MCF 10A (cell line): ENCODE results near the gene CMTM7. TPM values are rescaled to one million over a fixed set of nuclear protein-coding genes. Genes with fewer than 3 reads are reported as not detected.

Experiments used
- BruUV-seq: library from RNA; stranded (reverse); fragments of 400-500 nt; replicated peaks from 2 replicates; lab custom pipeline; 2021; lab: Mats Ljungman, UMichigan
- CTCF ChIA-PET: fragments of 300-600 bp; sonication (Branson Sonifier 250); formaldehyde crosslinking; extraction: SDS; loops from one replicate; lab custom pipeline; 2021; ENCODE audit warnings: antibody characterized with exemption, inconsistent platforms; lab: Yijun Ruan, JAX
- POLR2A ChIA-PET: fragments of 300-600, 350-650 bp; sonication (Branson Sonifier 250); formaldehyde crosslinking; extraction: SDS; loops from one replicate; lab custom pipeline; 2020; ENCODE audit warnings: antibody characterized with exemption, inconsistent platforms; lab: Yijun Ruan, JAX
- DNase-seq: peaks from one replicate; pipeline ENCODE4 v3.0.0-alpha.2; 2018; ENCODE audit not compliant: unreplicated experiment
- H3K27ac Mint-ChIP-seq: one replicate; pipeline ENCODE4 v1.8.0; 2022; ENCODE audit warnings: mild to moderate bottlenecking, low read depth, mixed read lengths; ENCODE audit not compliant: unreplicated experiment
- H3K27me3 Mint-ChIP-seq: one replicate; pipeline ENCODE4 v1.8.0; 2022; ENCODE audit warnings: mixed read lengths; ENCODE audit not compliant: insufficient read depth, unreplicated experiment
- H3K36me3 Mint-ChIP-seq: one replicate; pipeline ENCODE4 v1.8.0; 2022; ENCODE audit warnings: mild to moderate bottlenecking, moderate library complexity, mixed read lengths; ENCODE audit not compliant: insufficient read depth, unreplicated experiment
- H3K4me1 Mint-ChIP-seq: one replicate; pipeline ENCODE4 v1.8.0; 2022; ENCODE audit warnings: mixed read lengths; ENCODE audit not compliant: insufficient read depth, unreplicated experiment
- H3K4me3 Mint-ChIP-seq: one replicate; pipeline ENCODE4 v1.8.0; 2022; ENCODE audit warnings: mild to moderate bottlenecking, moderate library complexity, mixed read lengths; ENCODE audit not compliant: unreplicated experiment
- H3K9me3 Mint-ChIP-seq: one replicate; pipeline ENCODE4 v1.8.0; 2022; ENCODE audit warnings: mixed read lengths; ENCODE audit not compliant: unreplicated experiment
- intact Hi-C: fragments of 100-400 bp; cut with micrococcal nuclease; formaldehyde crosslinking; loops from 2 replicates; pipeline ENCODE4 v1.14.1; 2022
- total RNA-seq: library from RNA; stranded (reverse); gene quantifications from 2 replicates; pipeline ENCODE4 v1.2.3, GENCODE V29; 2022
- TF ChIP-seq, protein P1 (sequence below): fragments of 200-600 bp; IDR thresholded peaks from one replicate; pipeline ENCODE4 v1.8.0; 2022; ENCODE audit warnings: antibody characterized with exemption, mild to moderate bottlenecking; ENCODE audit not compliant: unreplicated experiment

The CMTM7 gene
- total RNA-seq, 1 experiment from 2014 or later: 14.3 TPM

DNA sequence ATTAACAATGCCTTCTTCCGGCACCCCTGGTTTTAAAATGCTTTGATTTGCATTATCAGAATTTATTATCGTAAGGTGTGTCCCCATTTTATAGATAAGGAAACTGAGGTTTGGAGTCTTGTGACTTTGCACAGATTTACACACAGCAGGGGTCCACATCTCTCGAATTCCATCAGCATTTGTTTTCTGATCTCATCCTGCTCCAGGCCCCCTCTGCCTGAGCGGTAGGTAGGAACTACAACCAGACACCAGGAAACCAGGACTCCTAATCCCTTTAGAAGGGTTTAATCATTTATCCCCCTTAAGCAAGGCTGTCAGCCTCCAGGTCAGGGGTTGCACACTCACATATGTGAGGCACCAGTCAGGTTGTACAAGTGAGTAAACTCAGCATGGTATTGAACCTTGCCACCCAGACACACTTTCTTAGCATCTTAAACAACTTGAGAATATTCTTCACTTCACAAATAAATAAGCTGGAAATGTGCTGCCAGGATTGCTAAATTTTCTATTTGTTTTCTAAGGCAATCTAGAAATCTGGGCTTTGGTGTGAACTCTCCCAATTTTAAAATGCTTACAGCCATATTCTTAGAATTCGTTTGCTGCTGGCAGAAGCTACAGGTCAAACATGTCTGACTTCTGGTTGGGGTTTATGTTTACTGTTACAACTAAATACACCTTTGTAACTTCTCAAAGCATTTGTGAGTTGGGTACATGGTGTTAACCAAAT lies 31.7 kb upstream of the CMTM7 start:
- Mint-ChIP-seq H3K36me3 (peaks cover 6% of the 10 kb centered on the region), H3K9me3 (no peaks in the 10 kb centered on the region), H3K4me1 (no peaks in the 10 kb centered on the region), H3K27ac (no peak overlapping the region), H3K27me3 (no peaks in the 10 kb centered on the region), H3K4me3 (no peak overlapping the region)
- no TSS peak for BruUV-seq
- intact Hi-C loops: no loop called here
- CTCF ChIA-PET: interaction anchor here (0.6 to 8.4 kb wide), 3 partner anchors 15 to 882 kb away, joined by 3 to 60 read pairs (median 3); no protein-coding TSS in a partner anchor
- no peak for DNase-seq
- POLR2A ChIA-PET: no interaction called here
- TF ChIP-seq, protein P1, sequence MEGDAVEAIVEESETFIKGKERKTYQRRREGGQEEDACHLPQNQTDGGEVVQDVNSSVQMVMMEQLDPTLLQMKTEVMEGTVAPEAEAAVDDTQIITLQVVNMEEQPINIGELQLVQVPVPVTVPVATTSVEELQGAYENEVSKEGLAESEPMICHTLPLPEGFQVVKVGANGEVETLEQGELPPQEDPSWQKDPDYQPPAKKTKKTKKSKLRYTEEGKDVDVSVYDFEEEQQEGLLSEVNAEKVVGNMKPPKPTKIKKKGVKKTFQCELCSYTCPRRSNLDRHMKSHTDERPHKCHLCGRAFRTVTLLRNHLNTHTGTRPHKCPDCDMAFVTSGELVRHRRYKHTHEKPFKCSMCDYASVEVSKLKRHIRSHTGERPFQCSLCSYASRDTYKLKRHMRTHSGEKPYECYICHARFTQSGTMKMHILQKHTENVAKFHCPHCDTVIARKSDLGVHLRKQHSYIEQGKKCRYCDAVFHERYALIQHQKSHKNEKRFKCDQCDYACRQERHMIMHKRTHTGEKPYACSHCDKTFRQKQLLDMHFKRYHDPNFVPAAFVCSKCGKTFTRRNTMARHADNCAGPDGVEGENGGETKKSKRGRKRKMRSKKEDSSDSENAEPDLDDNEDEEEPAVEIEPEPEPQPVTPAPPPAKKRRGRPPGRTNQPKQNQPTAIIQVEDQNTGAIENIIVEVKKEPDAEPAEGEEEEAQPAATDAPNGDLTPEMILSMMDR: no peak

DNA sequence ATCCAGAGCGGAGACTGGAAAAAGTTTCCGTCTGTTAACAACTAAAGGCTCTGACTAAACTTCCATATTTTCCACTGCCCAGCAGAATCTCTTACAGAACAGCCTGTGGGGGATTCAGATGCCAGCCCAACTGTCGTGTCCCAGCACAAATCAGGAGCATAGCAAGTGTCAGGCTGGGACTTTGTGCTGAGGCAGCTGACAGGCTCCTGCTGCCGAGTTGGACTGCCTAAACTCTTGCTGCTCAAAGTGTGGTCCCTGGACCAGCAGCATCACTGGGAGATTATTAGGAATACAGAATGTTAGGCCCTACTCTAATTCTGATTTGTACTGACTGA lies 31.2 kb upstream of the CMTM7 start:
- POLR2A ChIA-PET: no interaction called here
- no TSS peak for BruUV-seq

DNA sequence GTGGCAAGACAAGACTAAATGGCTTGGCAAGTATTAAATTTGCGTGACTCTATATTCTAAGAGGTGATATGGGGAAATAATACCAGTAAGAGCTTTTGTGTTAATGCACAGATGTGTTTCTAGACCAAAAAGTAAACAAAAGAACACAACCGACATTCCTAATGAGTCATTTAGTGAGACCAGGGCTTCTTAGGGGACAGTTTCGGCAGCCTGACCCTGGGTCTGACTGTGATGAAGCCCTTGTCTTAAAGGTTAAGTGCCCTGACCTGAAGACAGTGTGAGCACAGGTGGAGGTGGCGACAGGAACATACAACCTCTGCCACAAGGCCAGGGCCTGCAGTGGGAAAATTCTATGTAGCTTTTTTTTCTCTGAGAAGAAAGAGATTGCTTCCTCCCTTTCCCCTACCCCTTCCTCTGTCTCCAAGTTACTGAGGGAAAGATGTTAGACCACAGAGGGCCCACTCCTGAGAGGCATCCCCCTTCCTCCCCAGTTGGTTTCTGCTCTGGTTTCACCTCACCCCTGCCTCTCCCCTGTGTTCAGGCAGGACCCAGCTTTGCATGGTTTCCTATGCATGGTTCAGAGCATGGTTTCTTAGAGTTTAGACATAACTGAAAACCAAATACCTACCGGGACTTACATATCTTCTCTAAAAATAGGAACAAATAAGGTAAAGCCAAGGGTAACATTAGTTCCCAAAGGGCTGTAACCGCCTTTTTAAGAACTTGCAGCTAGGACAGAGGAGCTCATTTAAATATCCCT lies 24.8 kb upstream of the CMTM7 start:
- H3K27ac Mint-ChIP-seq: no peak overlapping the region
- intact Hi-C loops: no loop called here

More for the DNA sequence above, 31.2 kb upstream of the CMTM7 start:
- CTCF ChIA-PET: interaction anchor here (0.6 to 8.4 kb wide), 3 partner anchors 15 to 881 kb away, joined by 3 to 60 read pairs (median 3); no protein-coding TSS in a partner anchor
- Mint-ChIP-seq H3K27me3 (no peaks in the 10 kb centered on the region), H3K4me3 (no peak overlapping the region), H3K36me3 (peaks cover 6% of the 10 kb centered on the region), H3K9me3 (no peaks in the 10 kb centered on the region), H3K27ac (no peak overlapping the region), H3K4me1 (no peaks in the 10 kb centered on the region)
- DNase-seq: no peak
- TF ChIP-seq, protein P1: no peak
- intact Hi-C loops: no loop called here

More for the DNA sequence above, 24.8 kb upstream of the CMTM7 start:
- BruUV-seq: no TSS peak
- TF ChIP-seq, protein P1: no peak
- no peaks in the 10 kb centered on the region for H3K36me3 Mint-ChIP-seq
- H3K27me3 Mint-ChIP-seq: no peaks in the 10 kb centered on the region
- peak; percentile 30 for DNase-seq
- no peak overlapping the region for H3K4me3 Mint-ChIP-seq
- no peaks in the 10 kb centered on the region for H3K9me3 Mint-ChIP-seq
- CTCF ChIA-PET: interaction anchor here (8.4 kb wide), 1 partner anchor 8 kb away, joined by 60 read pairs; no protein-coding TSS in a partner anchor
- peaks cover 9% of the 10 kb centered on the region for H3K4me1 Mint-ChIP-seq
- POLR2A ChIA-PET: no interaction called here
